Calu3 (cell line): Measurements from ENCODE around the gene PFKFB4. TPM values are rescaled to one million over a fixed set of nuclear protein-coding genes. Genes with fewer than 3 reads are reported as not detected.
A peak's percentile ranks its signal among the peaks of the same experiment; 100 is the strongest.

ENCODE experiments used
- BruUV-seq: library from RNA; stranded (reverse); fragments of 400-500 nt; replicated peaks from 2 replicates; lab custom pipeline; 2021; lab: Mats Ljungman, UMichigan
- CTCF ChIA-PET: fragments of 300-600 bp; sonication (Branson Sonifier 250); formaldehyde crosslinking; loops from one replicate; lab custom pipeline; 2022; ENCODE audit warnings: antibody characterized with exemption; lab: Charles Lee
- DNase-seq: peaks from one replicate; pipeline ENCODE4 v3.0.0; 2022
- H3K27ac Mint-ChIP-seq: one replicate; pipeline ENCODE4 v1.8.0; 2022; ENCODE audit warnings: mixed read lengths; ENCODE audit not compliant: unreplicated experiment
- H3K27me3 Mint-ChIP-seq: one replicate; pipeline ENCODE4 v1.8.0; 2022; ENCODE audit warnings: mixed read lengths; ENCODE audit not compliant: unreplicated experiment
- H3K36me3 Mint-ChIP-seq: one replicate; pipeline ENCODE4 v1.8.0; 2022; ENCODE audit warnings: mild to moderate bottlenecking, moderate library complexity, mixed read lengths; ENCODE audit not compliant: insufficient read depth, unreplicated experiment
- H3K4me1 Mint-ChIP-seq: one replicate; pipeline ENCODE4 v1.8.0; 2022; ENCODE audit warnings: mild to moderate bottlenecking, low read depth, mixed read lengths; ENCODE audit not compliant: unreplicated experiment
- H3K4me3 Mint-ChIP-seq: one replicate; pipeline ENCODE4 v1.8.0; 2022; ENCODE audit warnings: mild to moderate bottlenecking, low read depth, moderate library complexity, mixed read lengths; ENCODE audit not compliant: unreplicated experiment
- H3K9me3 Mint-ChIP-seq: one replicate; pipeline ENCODE4 v1.8.0; 2022; ENCODE audit warnings: low read depth, mixed read lengths; ENCODE audit not compliant: unreplicated experiment
- CTCF ChIP-seq: fragments of 200-600 bp; IDR thresholded peaks from one replicate; pipeline ENCODE4 v1.8.0; 2022; ENCODE audit warnings: antibody characterized with exemption; ENCODE audit not compliant: unreplicated experiment
- intact Hi-C: fragments of 100-400 bp; cut with micrococcal nuclease; formaldehyde crosslinking; loops from one replicate; pipeline ENCODE4 v1.10.0; 2022; ENCODE audit not compliant: unreplicated experiment
- total RNA-seq: library from RNA; stranded (reverse); gene quantifications from 2 replicates; pipeline ENCODE4 v1.2.3, GENCODE V29; 2022

Gene PFKFB4
- total RNA-seq, 1 experiment from 2014 or later, result 5.1 TPM

GRCh38 chr3:48561045-48561736 is 4.6 kb upstream of the PFKFB4 start:
- H3K4me1 Mint-ChIP-seq, result peaks cover 52% of the 10 kb centered on the region
- CTCF ChIA-PET, result interaction anchor here (0.6 to 0.7 kb wide), 2 partner anchors 16 to 72 kb away, joined by 3 read pairs; no protein-coding TSS in a partner anchor
- no TSS peak for BruUV-seq
- DNase-seq, result no peak
- TF ChIP-seq CTCF, result no peak
- no peak overlapping the region for H3K27ac Mint-ChIP-seq
- H3K4me3 Mint-ChIP-seq, result no peak overlapping the region
- intact Hi-C loops, result loop anchor here (5.0 kb wide), 1 partner anchor 36 kb away; the partner anchor contains the start of gene COL7A1
- H3K27me3 Mint-ChIP-seq, result no peaks in the 10 kb centered on the region
- peaks cover 22% of the 10 kb centered on the region for H3K36me3 Mint-ChIP-seq
- no peaks in the 10 kb centered on the region for H3K9me3 Mint-ChIP-seq

GRCh38 chr3:48560648-48561018 is 4.0 kb upstream of the PFKFB4 start:
- peaks cover 22% of the 10 kb centered on the region for H3K36me3 Mint-ChIP-seq
- BruUV-seq, result no TSS peak
- no peak for TF ChIP-seq CTCF
- H3K27me3 Mint-ChIP-seq, result no peaks in the 10 kb centered on the region
- H3K9me3 Mint-ChIP-seq, result no peaks in the 10 kb centered on the region
- H3K27ac Mint-ChIP-seq, result no peak overlapping the region
- H3K4me3 Mint-ChIP-seq, result no peak overlapping the region
- intact Hi-C loops, result loop anchor here (5.0 kb wide), 1 partner anchor 37 kb away; the partner anchor contains the start of gene COL7A1
- CTCF ChIA-PET, result interaction anchor here (0.6 to 0.7 kb wide), 2 partner anchors 17 to 71 kb away, joined by 3 read pairs; no protein-coding TSS in a partner anchor
- peaks cover 46% of the 10 kb centered on the region for H3K4me1 Mint-ChIP-seq
- no peak for DNase-seq

- H3K9me3 Mint-ChIP-seq, result no peaks in the 10 kb centered on the region
- no peak for TF ChIP-seq CTCF
- DNase-seq, result no peak
- peaks cover 17% of the 10 kb centered on the region for H3K36me3 Mint-ChIP-seq
- no TSS peak for BruUV-seq
- intact Hi-C loops, result no loop called here
- peak overlapping the region; percentile 84 for H3K4me3 Mint-ChIP-seq
- peaks cover 32% of the 10 kb centered on the region for H3K4me1 Mint-ChIP-seq
- H3K27ac Mint-ChIP-seq, result no peak overlapping the region
- CTCF ChIA-PET, result interaction anchor here (0.8 to 1.9 kb wide), 5 partner anchors 18 to 290 kb away, joined by 3 to 7 read pairs (median 3); partner anchors contain the start of gene SLC26A6
- H3K27me3 Mint-ChIP-seq, result no peaks in the 10 kb centered on the region
Observed at GRCh38 chr3:48558493-48559134, 2.0 kb upstream of the PFKFB4 start.

GRCh38 chr3:48555949-48556795 is 431 bp downstream of the PFKFB4 start:
- Mint-ChIP-seq H3K27me3 (no peaks in the 10 kb centered on the region), H3K4me1 (peaks cover 22% of the 10 kb centered on the region), H3K27ac (peak overlapping the region; percentile 72), H3K4me3 (peak overlapping the region; percentile 84), H3K36me3 (peaks cover 17% of the 10 kb centered on the region), H3K9me3 (no peaks in the 10 kb centered on the region)
- no peak for TF ChIP-seq CTCF
- no TSS peak for BruUV-seq
- intact Hi-C loops, result no loop called here
- CTCF ChIA-PET, result interaction anchor here (0.6 to 1.8 kb wide), 5 partner anchors 50 to 291 kb away, joined by 3 to 7 read pairs (median 5); no protein-coding TSS in a partner anchor
- no peak for DNase-seq
